Left lung (tissue), 10 donors: ENCODE results near the gene BRF1. TPM values are rescaled to one million over a fixed set of nuclear protein-coding genes. Genes with fewer than 3 reads are reported as not detected.

Experiments
- ATAC-seq: fragments of 200-7000 bp; cut with Tn5 transposase; one replicate; pipeline ENCODE4 v1.9.1; 2020; ENCODE audit warnings: moderate library complexity
- DNase-seq, 4 donors: peaks; one replicate each; pipeline ENCODE4 v3.0.0-alpha.2; 2013 to 2020
- H3K27ac ChIP-seq, 2 donors: fragments of 200-600 bp; sonication (generic) in 1 of 2; one replicate each; pipeline versions ENCODE4 v1.5.0 to v1.8.0; 2020 to 2021
- H3K27me3 ChIP-seq, 2 donors: fragments of 200-600 bp; sonication (generic) in 1 of 2; one replicate each; pipeline versions ENCODE4 v1.5.0 to v1.8.0; 2020 to 2021
- H3K36me3 ChIP-seq, 2 donors: fragments of 200-600 bp; sonication (generic) in 1 of 2; one replicate each; pipeline versions ENCODE4 v1.5.0 to v1.8.0; 2020 to 2021
- H3K4me1 ChIP-seq, 2 donors: fragments of 200-600 bp; one replicate each; pipeline ENCODE4 v1.8.0; 2021
- H3K4me3 ChIP-seq, 2 donors: fragments of 200-600 bp; sonication (generic) in 1 of 2; one replicate each; pipeline versions ENCODE4 v1.5.0 to v1.8.0; 2020 to 2021; ENCODE audit warnings: mild to moderate bottlenecking in 1 of 2
- H3K9me3 ChIP-seq, 2 donors: fragments of 200-600 bp; sonication (generic) in 1 of 2; one replicate each; pipeline versions ENCODE4 v1.5.0 to v1.8.0; 2020 to 2021
- CTCF ChIP-seq, 2 donors: fragments of 200-600 bp; sonication (generic) in 1 of 2; IDR thresholded peaks; one replicate each; pipeline versions ENCODE4 v1.5.0 to v1.8.0; 2021; ENCODE audit warnings: antibody characterized with exemption in 2 of 2
- intact Hi-C, 2 donors: fragments of 100-400 bp; cut with DNase I; formaldehyde crosslinking; loops; one replicate each; pipeline versions ENCODE4 v1.11.2 to v1.14.2; 2022
- polyA plus RNA-seq, 6 donors: library from polyadenylated mRNA; unstranded; fragments of 120-200 nt; gene quantifications; one replicate each; pipeline ENCODE4 v1.2.1, GENCODE V29; 2013; ENCODE audit not compliant: insufficient read length in 6 of 6
- total RNA-seq, 2 donors: library from RNA; stranded (reverse); fragmentation: NEBNext Ultra II Directional; extraction: Animal tissue kit (Norgen Biotek cat#: 25700); gene quantifications; one replicate each; pipeline ENCODE4 v1.2.1, GENCODE V29; 2021
- donor health status: DM: no; HTN: yes; CAD: no.
- donor health status: DM: no; HTN: no; CAD: no.

Gene BRF1
- total and polyA plus RNA-seq, 8 donors: 32.7 to 45.1 (median 34.9) TPM

GRCh38 chr14:105249182-105250007, 51.4 kb downstream of the BRF1 start:
- TF ChIP-seq CTCF (IDR thresholded peaks at IDR 0.05): no peak
- Histone ChIP-seq H3K4me3 (peak overlapping the region; percentile 45 to 59), H3K4me1 (peaks cover 8 to 30% of the 10 kb centered on the region in 2 donors), H3K36me3 (peaks cover 0 to 34% of the 10 kb centered on the region in 2 donors), H3K27me3 (no peaks in the 10 kb centered on the region), H3K27ac (peak overlapping the region in 1 of 2 donors; percentile 69), H3K9me3 (no peaks in the 10 kb centered on the region)
- peak; percentile 6 for ATAC-seq
- intact Hi-C loops: no loop called here
- DNase-seq: peak in 3 of 4 donors; percentile 23 to 43 (median 36)

DNA sequence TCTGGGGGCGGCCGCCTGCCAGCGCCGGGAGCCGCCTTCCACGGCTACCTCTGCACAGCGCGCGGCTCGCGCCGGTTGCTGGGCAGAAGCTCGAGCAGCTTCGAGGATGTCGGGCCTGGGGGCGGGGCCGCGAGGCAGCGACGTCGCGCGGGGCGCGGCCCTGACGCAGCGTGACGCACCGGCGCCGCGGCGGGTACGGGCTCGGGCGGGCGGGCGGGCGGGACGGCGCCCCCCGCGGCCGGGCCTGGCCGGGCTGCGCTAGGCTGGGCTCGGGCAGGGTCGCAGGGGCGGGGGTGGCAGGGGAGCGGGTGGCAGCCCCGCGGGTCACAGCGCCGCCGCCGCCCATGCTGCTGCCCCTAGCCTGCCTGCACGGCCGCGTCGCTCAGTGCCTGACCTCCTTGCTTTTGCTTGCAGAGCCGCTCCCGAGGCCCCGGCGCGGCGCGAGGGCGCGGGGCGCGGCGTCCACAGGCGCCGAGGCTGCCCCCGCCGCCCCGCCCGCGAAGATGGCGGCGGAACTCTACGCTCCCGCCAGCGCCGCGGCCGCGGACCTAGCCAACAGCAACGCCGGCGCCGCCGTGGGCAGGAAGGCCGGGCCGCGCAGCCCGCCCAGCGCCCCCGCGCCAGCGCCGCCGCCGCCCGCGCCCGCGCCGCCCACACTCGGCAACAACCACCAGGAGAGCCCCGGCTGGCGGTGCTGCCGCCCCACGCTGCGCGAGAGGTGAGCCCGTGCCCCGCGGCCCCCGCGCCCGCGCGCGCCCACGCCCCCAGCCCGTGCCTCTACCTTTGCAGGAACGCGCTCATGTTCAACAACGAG, 52.2 kb downstream of the BRF1 start, which contains the start of gene BTBD6:
Gene BTBD6, plus strand, starts transcription at position 166 of the 814 bp plus-strand sequence. Its CDS starts 179 bp downstream, at position 345.
- Histone ChIP-seq H3K36me3 (peaks cover 0 to 34% of the 10 kb centered on the region in 2 donors), H3K27ac (peak within 1 kb of the TSS; percentile 83 to 85), H3K27me3 (no peaks in the 10 kb centered on the region), H3K9me3 (no peaks in the 10 kb centered on the region), H3K4me1 (peaks cover 8 to 30% of the 10 kb centered on the region in 2 donors), H3K4me3 (peak within 1 kb of the TSS; percentile 56 to 59)
- ATAC-seq (peak; percentile 96), DNase-seq (peak; percentile 84 to 97 (median 91))
- TF ChIP-seq CTCF (IDR thresholded peaks at IDR 0.05): no peak
- intact Hi-C loops: no loop called here

DNA sequence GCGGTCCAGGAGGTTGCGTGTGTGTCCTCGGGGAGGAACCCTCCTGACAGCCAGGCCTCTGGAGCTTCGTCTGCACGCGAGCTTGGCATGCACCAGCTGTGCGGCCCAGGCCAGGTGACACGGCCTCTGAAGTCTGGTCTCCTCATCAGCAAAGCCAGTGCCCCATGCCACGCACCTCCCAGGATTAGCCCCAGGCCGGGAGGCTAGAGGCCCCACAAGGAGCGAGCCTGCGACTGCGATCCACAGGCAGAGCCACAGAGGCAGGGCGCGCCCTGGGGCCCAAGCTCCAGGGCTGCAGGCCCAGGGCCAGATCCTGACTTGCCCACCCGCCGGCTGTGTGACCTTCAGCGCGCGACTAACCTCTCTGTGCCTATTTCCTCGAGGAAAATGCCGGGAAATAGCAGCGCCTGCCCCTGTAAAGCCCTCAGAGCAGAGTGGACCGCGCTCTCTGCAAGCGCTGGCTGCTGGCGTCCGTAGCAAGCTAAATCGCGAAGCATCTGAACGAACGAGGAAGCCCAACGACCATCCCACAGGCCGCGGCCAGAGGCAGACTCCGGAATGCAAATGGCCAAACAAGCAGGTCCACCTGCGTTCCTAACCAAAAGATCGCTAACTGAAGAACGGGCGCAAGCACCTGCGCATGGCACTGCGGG, 53.0 kb downstream of the BRF1 start:
- no peaks in the 10 kb centered on the region for H3K9me3 ChIP-seq
- H3K27ac ChIP-seq: peak overlapping the region; percentile 73 to 83
- peaks cover 8 to 30% of the 10 kb centered on the region in 2 donors for H3K4me1 ChIP-seq
- peak in 1 of 4 donors; percentile 78 for DNase-seq
- no peak for TF ChIP-seq CTCF (IDR thresholded peaks at IDR 0.05)
- H3K27me3 ChIP-seq: no peaks in the 10 kb centered on the region
- peak; percentile 41 for ATAC-seq
- H3K36me3 ChIP-seq: peaks cover 0 to 33% of the 10 kb centered on the region in 2 donors
- intact Hi-C loops: no loop called here
- peak overlapping the region; percentile 56 to 59 for H3K4me3 ChIP-seq

- Histone ChIP-seq H3K9me3 (no peaks in the 10 kb centered on the region), H3K4me3 (no peak overlapping the region), H3K36me3 (peaks cover 0 to 25% of the 10 kb centered on the region in 2 donors), H3K4me1 (peaks cover 8 to 30% of the 10 kb centered on the region in 2 donors), H3K27me3 (no peaks in the 10 kb centered on the region), H3K27ac (no peak overlapping the region)
- no peak for TF ChIP-seq CTCF (IDR thresholded peaks at IDR 0.05)
- intact Hi-C loops: no loop called here
- ATAC-seq (no peak), DNase-seq (peak in 1 of 4 donors; percentile 45)
These were observed 53.8 kb downstream of the BRF1 start for GRCh38 chr14:105247026-105247425.
